GM18858 (cell line): ENCODE results near the gene LBX2.
A peak's percentile ranks its signal among the peaks of the same experiment; 100 is the strongest.

Source experiments
- ATAC-seq: cut with Tn5 transposase; IDR thresholded peaks from one replicate; pipeline ENCODE4 v1.9.1; 2021; ENCODE audit not compliant: unreplicated experiment

Gene LBX2

GRCh38 chr2:74499267-74499939 is at the start of gene LBX2:
Gene LBX2 (minus strand): TSS chr2:74499603. CDS start chr2:74499537, 66 bp downstream.
- no peak for ATAC-seq

DNA sequence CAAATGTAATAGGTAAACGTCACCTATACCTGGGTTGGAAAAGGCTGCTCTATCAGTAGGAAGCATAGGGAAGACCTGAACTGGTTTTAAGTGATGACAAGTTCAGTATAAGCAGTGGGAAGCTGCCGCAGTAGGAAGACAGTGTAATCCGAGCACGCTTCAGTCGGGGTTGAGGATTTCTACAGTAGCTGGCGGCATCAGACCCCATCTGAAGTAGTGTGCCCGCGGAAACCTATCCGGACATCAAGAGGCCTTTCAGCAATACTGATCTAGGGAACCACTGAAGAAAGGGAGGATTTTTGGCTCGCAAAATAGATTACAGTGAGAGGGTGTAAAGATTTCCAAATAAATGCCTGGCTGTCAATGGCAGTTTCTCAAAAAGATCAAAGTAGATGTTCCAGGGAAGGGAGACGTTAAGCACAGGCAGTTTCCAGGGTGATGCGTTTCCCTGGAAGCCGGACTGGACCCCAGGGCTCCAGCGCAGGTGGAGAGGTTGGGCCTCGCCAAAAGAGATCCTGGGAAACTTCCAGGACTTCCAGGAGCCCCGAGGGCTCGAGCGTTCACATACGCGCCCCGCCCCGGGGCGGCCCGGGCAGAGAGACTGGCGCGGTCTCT is 49.0 kb upstream of the LBX2 start:
- no peak for ATAC-seq

- ATAC-seq, result no peak
Measured at GRCh38 chr2:74546004-74546403, 46.6 kb upstream of the LBX2 start.

GRCh38 chr2:74544634-74545033 is 45.2 kb upstream of the LBX2 start:
- ATAC-seq, result no peak

DNA sequence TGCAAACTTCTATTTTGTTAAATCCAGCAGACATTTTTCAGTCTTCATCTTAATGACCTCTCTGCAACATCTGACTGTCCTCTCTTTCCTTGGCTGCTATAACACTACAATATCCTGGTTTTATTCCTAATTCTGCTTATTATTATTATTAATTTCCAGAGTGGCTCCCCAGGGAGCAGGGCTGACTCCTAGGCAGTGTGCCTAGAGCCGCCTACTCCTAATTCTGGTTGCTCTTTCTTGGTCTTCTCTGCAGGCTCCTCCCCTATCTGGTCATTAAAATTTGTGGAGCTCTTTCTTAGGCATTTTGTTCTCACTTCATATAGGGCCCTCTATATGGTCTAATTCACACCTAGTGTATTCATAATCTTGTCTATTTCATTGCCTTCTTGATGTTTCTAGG is 43.6 kb upstream of the LBX2 start:
- no peak for ATAC-seq

GRCh38 chr2:74540291-74540690 is 40.9 kb upstream of the LBX2 start:
- no peak for ATAC-seq

- no peak for ATAC-seq
Measured at GRCh38 chr2:74538881-74539339, 39.5 kb upstream of the LBX2 start.

DNA sequence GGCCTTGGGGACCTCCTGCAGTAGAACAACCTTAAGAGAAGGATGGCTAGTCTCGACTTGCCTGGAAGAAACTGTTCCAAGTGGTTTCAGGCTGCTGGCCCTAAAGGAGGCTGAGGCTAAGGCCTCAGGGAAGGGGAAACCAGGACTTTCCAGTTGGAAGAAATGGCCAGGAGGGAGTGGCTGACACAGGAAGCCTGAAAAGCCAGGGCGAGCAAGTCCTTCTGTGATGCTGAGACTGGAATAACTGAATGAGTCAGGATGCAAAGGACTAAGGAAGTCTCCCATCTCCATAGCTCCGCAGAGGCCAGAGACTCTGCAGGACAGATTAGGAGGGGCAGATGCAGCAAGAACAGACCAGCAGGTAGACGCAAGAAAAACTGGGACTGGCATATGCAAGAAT is 37.7 kb upstream of the LBX2 start:
- no peak for ATAC-seq

DNA sequence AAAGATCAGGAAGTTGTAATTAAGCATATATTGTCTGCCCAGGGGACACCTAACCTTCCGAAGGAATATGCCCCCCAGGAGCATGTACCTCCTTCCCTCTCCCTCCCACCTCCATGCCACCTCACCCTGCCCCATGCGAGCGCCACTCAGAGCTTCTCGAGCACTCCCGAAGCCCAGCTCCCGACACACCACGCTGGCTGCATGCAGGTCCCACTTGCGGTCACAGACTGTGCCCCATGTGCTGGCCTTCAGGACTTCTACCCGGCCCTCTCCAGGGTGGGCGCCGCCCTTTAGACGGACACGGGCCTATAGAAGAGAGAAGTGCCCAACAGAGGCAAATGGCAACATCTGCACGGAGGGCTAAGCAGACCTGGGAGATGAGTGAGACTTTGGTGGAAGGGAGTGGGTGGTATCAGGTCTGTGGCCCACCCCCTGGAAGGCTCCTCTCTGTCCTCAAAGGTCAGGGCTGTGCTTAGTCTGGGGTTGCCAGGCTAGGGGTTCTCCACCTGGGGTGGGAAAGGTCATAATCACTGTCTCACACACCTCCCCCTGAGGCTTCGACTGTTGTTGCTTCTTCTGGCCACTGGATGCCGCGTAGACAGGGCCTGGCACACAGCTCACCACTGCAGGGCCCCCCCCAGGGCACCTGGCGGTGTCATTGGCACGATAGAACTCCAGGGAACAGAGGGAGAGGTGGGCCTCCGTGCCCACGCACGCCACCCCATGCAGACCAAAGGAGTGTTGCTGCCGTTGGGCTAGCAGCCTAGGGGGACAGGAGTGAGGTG is 37.0 kb upstream of the LBX2 start:
- ATAC-seq, result no peak

DNA sequence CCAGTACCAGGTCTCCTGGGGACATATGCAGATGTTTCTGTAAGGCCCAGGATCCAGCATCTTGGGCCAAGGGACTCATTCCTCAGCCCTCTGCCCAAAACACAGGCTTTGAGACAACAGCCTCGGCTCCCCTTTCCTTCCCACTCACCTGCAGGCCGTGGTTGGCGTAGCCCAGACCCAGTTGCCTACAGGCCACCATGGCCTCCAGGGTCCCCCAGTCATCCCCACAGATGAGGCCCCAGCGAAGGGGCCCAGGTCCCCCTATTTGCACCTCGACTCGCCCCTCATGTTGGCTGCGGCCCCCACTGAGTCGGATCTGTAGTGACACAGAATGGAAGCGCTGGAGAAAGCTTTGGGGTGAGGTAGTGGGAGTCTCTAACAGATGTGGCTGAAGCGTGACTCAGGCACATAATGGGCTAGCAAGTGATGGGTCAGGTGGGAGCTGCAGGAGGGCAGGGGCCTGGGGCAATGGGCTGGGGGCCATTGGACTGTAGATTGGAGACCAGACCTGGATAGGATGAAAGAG is 36.1 kb upstream of the LBX2 start:
- ATAC-seq, result no peak

DNA sequence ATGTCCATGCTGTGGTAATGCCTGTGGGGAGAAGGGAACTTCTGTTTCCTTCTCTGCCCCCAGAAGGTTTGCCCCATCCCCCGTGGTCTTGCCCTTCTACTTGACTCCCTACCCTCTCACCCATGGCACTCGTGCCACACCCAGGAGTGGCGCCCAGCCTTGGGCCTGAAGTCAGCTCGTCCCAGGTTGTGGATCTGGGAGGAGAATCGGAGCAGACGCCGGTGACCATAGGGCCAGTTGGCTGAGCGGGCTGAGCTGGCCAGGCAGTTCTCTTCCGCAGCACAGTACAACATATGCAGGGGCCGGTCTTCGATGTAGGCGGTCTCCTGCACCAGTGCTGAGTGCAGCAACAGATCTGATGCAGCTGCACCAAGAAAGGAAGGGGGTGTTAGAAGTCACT is 35.0 kb upstream of the LBX2 start:
- ATAC-seq, result no peak

DNA sequence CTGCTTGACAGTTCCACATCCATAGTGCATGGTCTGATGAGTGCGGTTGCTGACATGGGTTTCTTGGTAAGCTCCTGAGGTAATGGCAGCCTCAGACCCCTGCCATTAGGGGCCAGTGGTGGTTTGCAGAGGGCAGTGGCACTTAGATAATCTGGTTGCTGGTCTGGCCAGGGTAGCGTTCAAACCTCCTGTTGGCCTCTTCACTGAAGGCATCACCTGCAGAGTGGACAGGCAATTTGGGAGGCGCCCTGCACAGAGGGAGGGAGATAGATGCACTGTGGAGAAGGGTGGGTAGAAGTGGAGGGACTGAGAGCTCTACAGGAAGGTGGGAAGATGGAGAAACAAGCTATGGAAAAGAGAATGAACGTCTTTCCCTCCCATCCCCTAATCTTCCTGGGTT is 34.1 kb upstream of the LBX2 start:
- ATAC-seq, result no peak

- no peak for ATAC-seq
Measured at GRCh38 chr2:74532222-74532621, 32.8 kb upstream of the LBX2 start.

GRCh38 chr2:74531666-74532065 is 32.3 kb upstream of the LBX2 start:
- ATAC-seq, result no peak

DNA sequence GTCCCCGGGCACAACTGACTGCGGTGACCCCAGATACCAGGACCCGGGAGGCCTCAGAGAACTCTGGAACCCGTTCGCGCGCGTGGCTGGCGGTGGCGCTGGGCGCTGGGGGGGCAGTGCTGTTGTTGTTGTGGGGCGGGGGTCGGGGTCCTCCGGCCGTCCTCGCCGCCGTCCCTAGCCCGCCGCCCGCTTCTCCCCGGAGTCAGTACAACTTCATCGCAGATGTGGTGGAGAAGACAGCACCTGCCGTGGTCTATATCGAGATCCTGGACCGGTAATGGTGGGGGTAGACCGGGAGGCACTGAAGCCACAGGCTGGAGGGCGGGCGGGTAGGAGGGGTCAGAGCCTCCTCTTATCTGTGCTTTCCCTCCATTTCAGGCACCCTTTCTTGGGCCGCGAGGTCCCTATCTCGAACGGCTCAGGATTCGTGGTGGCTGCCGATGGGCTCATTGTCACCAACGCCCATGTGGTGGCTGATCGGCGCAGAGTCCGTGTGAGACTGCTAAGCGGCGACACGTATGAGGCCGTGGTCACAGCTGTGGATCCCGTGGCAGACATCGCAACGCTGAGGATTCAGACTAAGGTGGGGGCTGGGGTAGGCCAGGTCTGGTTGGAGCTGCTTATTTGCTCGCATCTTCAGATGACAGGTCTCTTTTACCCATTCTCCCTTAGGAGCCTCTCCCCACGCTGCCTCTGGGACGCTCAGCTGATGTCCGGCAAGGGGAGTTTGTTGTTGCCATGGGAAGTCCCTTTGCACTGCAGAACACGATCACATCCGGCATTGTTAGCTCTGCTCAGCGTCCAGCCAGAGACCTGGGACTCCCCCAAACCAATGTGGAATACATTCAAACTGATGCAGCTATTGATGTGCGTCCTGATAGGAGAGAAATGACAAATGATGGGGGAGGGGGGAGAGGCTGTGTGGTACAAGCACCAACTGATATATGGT is 31.1 kb upstream of the LBX2 start:
- ATAC-seq, result no peak

DNA sequence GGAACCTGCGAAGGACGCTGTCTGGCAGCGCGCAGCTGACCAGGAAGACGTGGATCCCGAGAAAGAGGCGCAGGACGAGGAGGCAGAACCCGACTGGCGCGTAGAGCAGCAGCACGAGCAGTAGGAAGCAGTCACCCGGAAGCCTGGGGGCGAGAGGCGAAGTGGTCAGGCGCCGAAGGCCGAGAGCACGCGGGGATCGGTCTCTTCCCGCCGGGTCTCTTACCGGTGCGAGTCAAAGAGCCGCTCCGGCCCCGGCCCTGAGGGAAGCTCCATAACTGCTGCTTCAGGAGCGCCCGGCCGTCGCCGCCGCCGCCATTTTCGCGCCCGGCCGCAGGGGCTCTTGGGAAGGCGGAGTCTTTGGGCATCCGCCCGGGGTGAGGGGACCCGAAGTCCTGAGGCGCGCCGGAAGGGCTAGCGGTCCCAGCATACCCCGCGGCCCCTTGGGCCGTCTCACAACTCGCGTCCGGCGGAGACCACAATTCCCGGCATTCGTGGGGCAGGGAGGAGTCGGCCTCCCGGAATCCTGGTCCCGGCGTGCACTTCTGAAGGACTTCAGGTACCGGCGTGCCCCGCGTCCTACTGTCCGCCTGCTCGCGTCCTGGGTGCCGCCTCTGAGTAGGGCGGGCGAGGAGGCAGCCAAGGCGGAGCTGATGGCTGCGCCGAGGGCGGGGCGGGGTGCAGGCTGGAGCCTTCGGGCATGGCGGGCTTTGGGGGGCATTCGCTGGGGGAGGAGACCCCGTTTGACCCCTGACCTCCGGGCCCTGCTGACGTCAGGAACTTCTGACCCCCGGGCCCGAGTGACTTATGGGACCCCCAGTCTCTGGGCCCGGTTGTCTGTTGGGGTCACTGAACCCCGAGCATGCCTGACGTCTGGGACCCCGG is 30.2 kb upstream of the LBX2 start, which contains the start of the genes AUP1 and HTRA2:
AUP1 (minus strand) TSS at position 350 of the 882 bp plus-strand sequence; CDS start at position 273, 77 bp downstream.
HTRA2 (plus strand) TSS at position 577 of the 882 bp plus-strand sequence; CDS start at position 651, 74 bp downstream.
- peak; percentile 76 for ATAC-seq

GRCh38 chr2:74528600-74529356 is 29.4 kb upstream of the LBX2 start:
- no peak for ATAC-seq

GRCh38 chr2:74527741-74528140 is 28.3 kb upstream of the LBX2 start:
- ATAC-seq, result no peak
